Osteocyte (in vitro differentiated cells): ENCODE results near the gene BSDC1. TPM values are rescaled to one million over a fixed set of nuclear protein-coding genes. Genes with fewer than 3 reads are reported as not detected.

Source experiments
- DNase-seq: peaks from one replicate; pipeline ENCODE4 v3.0.0; 2021; ENCODE audit warnings: mixed read lengths; ENCODE audit not compliant: unreplicated experiment; ENCODE audit errors: extremely low spot score
- H3K27ac Mint-ChIP-seq: one replicate; pipeline ENCODE4 v1.8.0; 2021; ENCODE audit warnings: mild to moderate bottlenecking, mixed read lengths; ENCODE audit not compliant: unreplicated experiment
- H3K27me3 Mint-ChIP-seq: one replicate; pipeline ENCODE4 v1.8.0; 2021; ENCODE audit warnings: mixed read lengths; ENCODE audit not compliant: unreplicated experiment
- H3K36me3 Mint-ChIP-seq: one replicate; pipeline ENCODE4 v1.8.0; 2021; ENCODE audit warnings: mixed read lengths; ENCODE audit not compliant: unreplicated experiment
- H3K4me1 Mint-ChIP-seq: one replicate; pipeline ENCODE4 v1.8.0; 2021; ENCODE audit warnings: mixed read lengths; ENCODE audit not compliant: unreplicated experiment
- H3K4me3 Mint-ChIP-seq: one replicate; pipeline ENCODE4 v1.8.0; 2021; ENCODE audit warnings: mild to moderate bottlenecking, moderate library complexity, mixed read lengths; ENCODE audit not compliant: unreplicated experiment
- H3K9me3 Mint-ChIP-seq: one replicate; pipeline ENCODE4 v1.8.0; 2021; ENCODE audit warnings: mixed read lengths; ENCODE audit not compliant: unreplicated experiment
- total RNA-seq: library from RNA; stranded (reverse); gene quantifications from 2 replicates; pipeline ENCODE4 v1.2.1, GENCODE V29; 2021
- TF ChIP-seq, protein P1 (sequence below): fragments of 200-600 bp; sonication (generic); IDR thresholded peaks from 2 replicates; pipeline ENCODE4 v1.5.0; 2021; ENCODE audit warnings: antibody characterized with exemption, mild to moderate bottlenecking, moderate library complexity

BSDC1 gene
- total RNA-seq, 1 donor from 2014 or later = 77.4 TPM

DNA sequence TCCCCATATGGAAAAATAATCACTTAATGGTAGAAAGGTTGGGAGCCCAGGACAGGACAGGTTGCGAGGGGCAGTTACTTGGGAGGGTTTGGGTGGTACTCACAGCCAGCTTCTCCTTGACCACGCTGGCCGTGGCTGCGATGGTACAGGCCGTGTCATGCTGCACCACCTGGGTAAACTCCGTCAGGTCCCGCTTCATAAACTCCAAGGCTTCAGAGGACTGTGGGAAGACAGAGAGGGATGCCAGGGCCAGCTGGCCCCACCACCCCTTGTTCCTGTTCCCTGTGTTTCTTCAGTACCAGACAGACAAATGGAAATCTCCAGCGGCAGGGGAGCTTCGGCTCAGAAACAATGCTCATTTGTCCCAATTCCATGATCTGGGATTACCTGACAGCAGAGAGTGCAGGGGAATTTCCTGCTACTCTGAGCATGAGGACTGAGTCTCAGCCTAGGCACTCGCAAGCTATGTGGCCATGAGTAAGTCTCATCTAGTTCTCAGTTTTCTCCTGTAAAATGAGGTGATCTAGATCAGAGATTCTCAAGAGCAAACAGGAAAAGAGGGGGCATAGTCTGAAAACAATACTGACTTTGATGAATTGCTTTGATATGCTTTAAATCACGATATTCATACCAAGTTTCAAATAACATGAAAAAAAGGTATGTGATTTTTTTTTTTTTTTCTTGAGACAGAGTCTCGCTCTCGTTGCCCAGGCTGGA, 7.4 kb downstream of the BSDC1 start:
- no peak overlapping the region for H3K4me3 Mint-ChIP-seq
- no peaks in the 10 kb centered on the region for H3K9me3 Mint-ChIP-seq
- no peak for DNase-seq
- H3K27me3 Mint-ChIP-seq = no peaks in the 10 kb centered on the region
- no peak overlapping the region for H3K27ac Mint-ChIP-seq
- peaks cover 21% of the 10 kb centered on the region for H3K36me3 Mint-ChIP-seq
- TF ChIP-seq, protein P1, sequence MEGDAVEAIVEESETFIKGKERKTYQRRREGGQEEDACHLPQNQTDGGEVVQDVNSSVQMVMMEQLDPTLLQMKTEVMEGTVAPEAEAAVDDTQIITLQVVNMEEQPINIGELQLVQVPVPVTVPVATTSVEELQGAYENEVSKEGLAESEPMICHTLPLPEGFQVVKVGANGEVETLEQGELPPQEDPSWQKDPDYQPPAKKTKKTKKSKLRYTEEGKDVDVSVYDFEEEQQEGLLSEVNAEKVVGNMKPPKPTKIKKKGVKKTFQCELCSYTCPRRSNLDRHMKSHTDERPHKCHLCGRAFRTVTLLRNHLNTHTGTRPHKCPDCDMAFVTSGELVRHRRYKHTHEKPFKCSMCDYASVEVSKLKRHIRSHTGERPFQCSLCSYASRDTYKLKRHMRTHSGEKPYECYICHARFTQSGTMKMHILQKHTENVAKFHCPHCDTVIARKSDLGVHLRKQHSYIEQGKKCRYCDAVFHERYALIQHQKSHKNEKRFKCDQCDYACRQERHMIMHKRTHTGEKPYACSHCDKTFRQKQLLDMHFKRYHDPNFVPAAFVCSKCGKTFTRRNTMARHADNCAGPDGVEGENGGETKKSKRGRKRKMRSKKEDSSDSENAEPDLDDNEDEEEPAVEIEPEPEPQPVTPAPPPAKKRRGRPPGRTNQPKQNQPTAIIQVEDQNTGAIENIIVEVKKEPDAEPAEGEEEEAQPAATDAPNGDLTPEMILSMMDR = no peak
- no peaks in the 10 kb centered on the region for H3K4me1 Mint-ChIP-seq

DNA sequence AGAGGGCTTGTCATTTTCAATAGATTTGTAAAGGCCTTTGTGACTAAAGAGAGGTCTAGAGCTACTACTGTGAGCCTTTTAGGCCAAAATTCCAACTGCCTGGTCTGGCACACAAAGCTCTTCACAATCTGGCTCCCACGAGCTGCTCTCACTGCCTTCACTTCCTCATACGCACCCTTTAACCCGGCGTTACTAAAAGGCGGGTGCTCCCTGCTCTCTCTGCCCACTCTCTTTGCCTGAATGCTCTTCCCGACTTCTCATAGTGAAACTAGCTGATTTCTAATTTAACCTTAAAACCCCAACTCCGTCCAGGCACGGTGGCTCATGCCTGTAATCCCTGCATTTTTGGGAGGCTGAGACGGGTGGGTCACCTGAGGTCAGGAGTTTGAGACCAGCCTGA, 14.2 kb downstream of the BSDC1 start:
- H3K4me3 Mint-ChIP-seq = no peak overlapping the region
- DNase-seq = no peak
- no peaks in the 10 kb centered on the region for H3K9me3 Mint-ChIP-seq
- H3K27me3 Mint-ChIP-seq = no peaks in the 10 kb centered on the region
- H3K36me3 Mint-ChIP-seq = peaks cover 52% of the 10 kb centered on the region
- H3K4me1 Mint-ChIP-seq = no peaks in the 10 kb centered on the region
- TF ChIP-seq, protein P1 = no peak
- no peak overlapping the region for H3K27ac Mint-ChIP-seq

DNA sequence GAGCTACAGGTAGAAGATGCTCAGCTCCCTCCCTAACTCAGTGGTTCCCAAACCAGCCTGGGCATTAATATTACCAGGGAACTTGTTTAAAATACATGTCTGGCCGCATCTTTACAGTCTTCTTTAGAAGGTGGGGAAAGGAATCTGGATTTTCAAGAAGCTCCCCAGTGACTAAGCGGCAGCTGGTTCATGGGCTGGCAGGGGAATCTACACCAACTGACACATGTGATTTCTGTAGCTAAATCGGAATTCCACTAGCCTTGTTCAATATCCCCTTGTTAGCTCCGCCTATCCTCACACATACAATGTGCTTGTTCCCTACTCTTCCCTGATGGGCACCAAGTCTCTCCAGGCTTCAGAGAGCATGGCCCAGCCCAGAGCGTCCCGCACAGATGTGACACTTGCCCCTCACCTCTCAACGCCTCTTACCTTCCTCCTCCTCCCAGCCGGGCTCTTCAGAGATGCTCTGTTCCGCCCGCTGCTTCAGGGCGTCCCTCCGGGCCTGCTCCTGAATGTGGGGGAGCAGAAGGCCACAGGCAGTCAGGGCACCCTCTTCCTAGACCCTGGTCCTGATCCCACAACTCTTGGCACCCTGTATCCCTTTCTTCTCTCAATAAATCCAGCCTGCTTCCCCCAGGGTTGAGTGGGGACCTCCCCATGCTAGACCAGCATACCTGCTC, 16.6 kb downstream of the BSDC1 start:
- no peaks in the 10 kb centered on the region for H3K9me3 Mint-ChIP-seq
- TF ChIP-seq, protein P1 = no peak
- H3K36me3 Mint-ChIP-seq = peaks cover 63% of the 10 kb centered on the region
- no peaks in the 10 kb centered on the region for H3K4me1 Mint-ChIP-seq
- no peak for DNase-seq
- no peak overlapping the region for H3K27ac Mint-ChIP-seq
- no peak overlapping the region for H3K4me3 Mint-ChIP-seq
- no peaks in the 10 kb centered on the region for H3K27me3 Mint-ChIP-seq

DNA sequence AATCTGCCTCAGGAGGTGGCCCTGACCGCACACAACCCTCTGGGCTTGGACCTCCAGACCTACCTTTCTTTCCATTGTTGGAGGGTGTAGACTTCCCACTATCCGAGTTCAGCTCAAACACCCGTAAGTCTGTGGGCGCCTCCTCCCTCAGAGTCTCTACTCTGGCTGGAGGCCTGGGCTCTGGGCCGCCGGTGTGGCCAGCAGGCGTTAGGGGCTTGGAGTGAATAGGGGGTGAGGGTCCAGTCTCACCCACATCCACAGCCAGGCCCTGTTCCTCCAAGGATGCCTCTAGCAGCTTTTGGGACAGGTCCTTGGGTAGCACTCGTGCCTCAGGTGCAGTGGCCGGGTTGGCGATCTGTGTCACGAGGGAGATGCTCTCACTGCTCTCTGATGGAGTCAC, 18.0 kb downstream of the BSDC1 start:
- Mint-ChIP-seq H3K27me3 (no peaks in the 10 kb centered on the region), H3K36me3 (peaks cover 59% of the 10 kb centered on the region), H3K4me3 (no peak overlapping the region), H3K9me3 (no peaks in the 10 kb centered on the region), H3K27ac (no peak overlapping the region), H3K4me1 (no peaks in the 10 kb centered on the region)
- no peak for DNase-seq
- TF ChIP-seq, protein P1 = no peak

DNA sequence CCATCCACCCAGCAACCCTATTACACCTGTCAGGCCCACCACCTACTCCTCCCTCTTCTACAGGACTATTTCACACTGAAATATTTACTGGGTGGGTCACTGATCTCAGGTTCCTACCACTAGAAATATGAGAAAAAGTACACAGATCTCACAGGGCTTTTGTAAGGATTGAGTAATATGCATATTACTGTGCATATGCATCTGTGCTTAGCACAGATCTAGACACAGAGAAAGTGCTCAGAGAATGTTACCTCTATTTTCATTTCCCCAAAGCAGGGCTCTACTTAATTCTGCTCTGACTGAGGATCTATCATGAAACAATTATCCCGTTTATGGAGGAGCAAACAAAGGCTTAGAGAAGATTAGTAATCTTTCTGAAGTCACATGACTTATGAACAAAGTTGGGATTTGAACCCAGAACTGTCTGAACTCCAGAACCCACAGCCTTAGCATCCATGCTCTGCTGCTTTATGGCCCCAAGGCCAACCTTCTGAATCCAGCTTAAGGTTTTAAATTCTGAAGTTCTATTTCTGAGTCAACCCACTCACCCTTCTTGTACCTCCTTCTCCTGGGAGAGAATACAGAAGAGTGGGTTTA, 20.1 kb downstream of the BSDC1 start:
- Mint-ChIP-seq H3K36me3 (peaks cover 46% of the 10 kb centered on the region), H3K27ac (no peak overlapping the region), H3K4me1 (no peaks in the 10 kb centered on the region), H3K27me3 (no peaks in the 10 kb centered on the region), H3K9me3 (no peaks in the 10 kb centered on the region), H3K4me3 (no peak overlapping the region)
- DNase-seq = no peak
- TF ChIP-seq, protein P1 = no peak
